WTC11 (cell line): ENCODE data around the gene PPP2R3C. TPM values are rescaled to one million over a fixed set of nuclear protein-coding genes. Genes with fewer than 3 reads are reported as not detected.

Experiments
- total RNA-seq: library from RNA; stranded (reverse); gene quantifications from 3 replicates; pipeline ENCODE4 v1.2.3, GENCODE V29; 2021

The PPP2R3C gene
- total RNA-seq, 1 experiment from 2014 or later = 31.6 TPM

Other genes with a start within 250 kb of the PPP2R3C start
- gene BAZ1A, start 246.6 kb downstream of the PPP2R3C start, total RNA-seq = 17.1 to 28.2 TPM (median 21.2 TPM) in 3 replicates
- 54.0 to 57.0 TPM (median 55.1 TPM) in 3 replicates for gene SRP54, start 139.0 kb downstream of the PPP2R3C start, total RNA-seq
- gene FAM177A1, start 75.7 kb downstream of the PPP2R3C start, total RNA-seq = 36.8 to 44.7 TPM (median 44.3 TPM) in 3 replicates
- 33.6 to 44.1 TPM (median 36.7 TPM) in 3 replicates for gene PRORP, start 562 bp upstream of the PPP2R3C start, total RNA-seq
- gene PSMA6, start 170.4 kb upstream of the PPP2R3C start, total RNA-seq = 197 to 215 TPM (median 210 TPM) in 3 replicates